SU-DHL-6 (cell line): ENCODE results near the gene SH3BP5L.

ENCODE experiments used
- H2AFZ ChIP-seq: fragments of 200-600 bp; sonication (generic); 2 replicates; pipeline ENCODE4 v1.6.1; 2014; ENCODE audit warnings: low read depth, mild to moderate bottlenecking, moderate library complexity, mixed read lengths, antibody characterized with exemption, low read length; ENCODE audit not compliant: severe bottlenecking
- H3F3A ChIP-seq: fragments of 200-600 bp; shearing (Covaris generic); 2 replicates; pipeline ENCODE4 v1.6.0; 2016; ENCODE audit warnings: antibody characterized with exemption, mild to moderate bottlenecking; ENCODE audit not compliant: insufficient read depth
- H3K27ac ChIP-seq: fragments of 200-600 bp; sonication (generic); 2 replicates; pipeline ENCODE4 v1.5.1; 2016; ENCODE audit warnings: low read depth, mild to moderate bottlenecking, low read length, moderate library complexity, mixed read lengths
- H3K27me3 ChIP-seq: fragments of 200-600 bp; sonication (generic), shearing (Covaris generic); 2 replicates; pipeline ENCODE4 v1.6.0; 2014; ENCODE audit warnings: mild to moderate bottlenecking, low read length
- H3K36me3 ChIP-seq: fragments of 200-600 bp; sonication (generic); 2 replicates; pipeline ENCODE4 v1.6.1; 2014; ENCODE audit warnings: mild to moderate bottlenecking, low read length, mixed read lengths
- H3K4me2 ChIP-seq: fragments of 300-600, 200-600 bp; shearing (Covaris generic), sonication (generic); 2 replicates; pipeline ENCODE4 v1.6.0; 2014; ENCODE audit warnings: low read length, low read depth, mild to moderate bottlenecking; ENCODE audit not compliant: poor library complexity, severe bottlenecking
- H3K4me3 ChIP-seq: fragments of 200-600 bp; sonication (generic); 2 replicates; pipeline ENCODE4 v1.5.1; 2014; ENCODE audit warnings: antibody characterized with exemption, low read length, mild to moderate bottlenecking, mixed read lengths; ENCODE audit not compliant: insufficient read depth, poor library complexity, severe bottlenecking
- H3K79me2 ChIP-seq: fragments of 200-600 bp; sonication (generic); 2 replicates; pipeline ENCODE4 v1.6.1; 2014; ENCODE audit warnings: mild to moderate bottlenecking, low read length, moderate library complexity; ENCODE audit not compliant: insufficient read depth
- H3K9ac ChIP-seq: fragments of 200-600 bp; sonication (generic); 2 replicates; pipeline ENCODE4 v1.7.0; 2014; ENCODE audit warnings: mild to moderate bottlenecking, low read length
- H3K9me2 ChIP-seq: fragments of 200-600 bp; sonication (generic); replicated peaks from 2 replicates; pipeline ENCODE4 v1.6.1; 2014; ENCODE audit warnings: low read length; ENCODE audit not compliant: insufficient read depth
- H3K9me3 ChIP-seq: fragments of 200-600 bp; sonication (generic); 2 replicates; pipeline ENCODE4 v1.6.1; 2014; ENCODE audit warnings: low read length, mixed read lengths; ENCODE audit not compliant: insufficient read depth
- H4K20me1 ChIP-seq: fragments of 200-600 bp; sonication (generic); 2 replicates; pipeline ENCODE4 v1.6.1; 2014; ENCODE audit warnings: low read depth, mild to moderate bottlenecking, antibody characterized with exemption, low read length, moderate library complexity, mixed read lengths
- CTCF ChIP-seq: fragments of 200-600 bp; sonication (generic); IDR thresholded peaks from one replicate; pipeline ENCODE4 v1.5.1; 2017; ENCODE audit warnings: antibody characterized with exemption, mild to moderate bottlenecking, low read length, moderate library complexity; ENCODE audit not compliant: insufficient read depth, poor library complexity, severe bottlenecking
- EZH2phosphoT487 ChIP-seq: fragments of 200-600 bp; sonication (generic), shearing (Covaris generic); conservative IDR thresholded peaks from 2 replicates; pipeline ENCODE4 v1.6.1; 2018; ENCODE audit warnings: mild to moderate bottlenecking, antibody characterized with exemption, low read length, moderate library complexity, mixed read lengths

The SH3BP5L gene

GRCh38 chr1:248812736-248813425, 12.8 kb downstream of the SH3BP5L start:
- Histone ChIP-seq H3K9me2 (no peaks in the 10 kb centered on the region), H2AFZ (no peak overlapping the region), H3F3A (no peaks in the 10 kb centered on the region), H3K9ac (no peak overlapping the region), H3K27ac (no peak overlapping the region), H3K79me2 (no peaks in the 10 kb centered on the region), H3K27me3 (no peaks in the 10 kb centered on the region), H3K4me2 (no peak overlapping the region), H3K9me3 (no peaks in the 10 kb centered on the region), H3K36me3 (no peaks in the 10 kb centered on the region), H3K4me3 (no peak overlapping the region), H4K20me1 (no peaks in the 10 kb centered on the region)
- TF ChIP-seq EZH2phosphoT487 (no peak), CTCF (no peak)

- Histone ChIP-seq H2AFZ (no peak overlapping the region), H3F3A (no peaks in the 10 kb centered on the region), H3K27me3 (no peaks in the 10 kb centered on the region), H3K4me2 (no peak overlapping the region), H3K4me3 (no peak overlapping the region), H3K36me3 (no peaks in the 10 kb centered on the region), H4K20me1 (no peaks in the 10 kb centered on the region), H3K79me2 (no peaks in the 10 kb centered on the region), H3K9me3 (no peaks in the 10 kb centered on the region), H3K27ac (no peak overlapping the region), H3K9ac (no peak overlapping the region), H3K9me2 (no peaks in the 10 kb centered on the region)
- no peak for TF ChIP-seq EZH2phosphoT487
- TF ChIP-seq CTCF, result no peak
Observed at GRCh38 chr1:248811514-248812490, 13.9 kb downstream of the SH3BP5L start.

DNA sequence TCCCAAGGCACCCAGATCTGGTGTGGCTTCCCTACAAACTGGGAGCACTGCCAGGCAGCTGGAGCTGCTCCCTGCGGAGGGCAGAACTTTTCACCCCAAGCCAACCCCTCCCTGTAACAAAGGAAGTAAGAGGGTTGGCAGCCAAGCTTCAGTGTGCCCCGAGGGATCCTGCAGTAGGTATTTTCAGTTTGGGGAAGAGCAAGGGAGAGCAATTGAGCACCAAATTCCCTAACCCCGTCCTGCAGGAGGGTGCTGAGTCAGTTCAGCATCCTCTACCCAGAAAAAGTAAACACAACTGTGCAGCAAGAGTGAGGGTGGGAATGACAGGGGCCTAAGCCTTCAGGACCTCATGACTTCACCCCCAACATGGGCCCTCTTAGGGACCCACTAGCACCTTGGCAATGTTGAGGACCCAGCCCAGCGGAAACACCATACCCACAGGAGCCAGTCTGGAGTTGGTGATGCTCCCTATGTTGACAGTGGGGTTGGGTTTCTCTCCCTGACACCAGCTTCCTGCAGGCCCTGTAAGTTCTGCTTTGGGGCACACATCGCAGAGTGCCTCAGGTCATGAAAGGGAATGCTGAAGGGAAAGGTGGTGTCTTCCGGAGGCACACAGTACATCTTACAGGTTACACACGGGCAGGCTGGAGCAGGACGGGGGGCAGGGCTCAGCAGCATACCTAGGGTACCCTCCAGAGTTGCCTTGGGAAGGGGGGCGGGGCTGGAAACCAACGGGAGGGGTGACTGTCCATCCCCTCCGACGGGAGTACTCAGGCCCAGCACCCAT, 14.8 kb downstream of the SH3BP5L start:
- Histone ChIP-seq H4K20me1 (no peaks in the 10 kb centered on the region), H3K27ac (no peak overlapping the region), H2AFZ (no peak overlapping the region), H3K9me2 (no peaks in the 10 kb centered on the region), H3K36me3 (no peaks in the 10 kb centered on the region), H3K9ac (no peak overlapping the region), H3K27me3 (no peaks in the 10 kb centered on the region), H3K4me3 (no peak overlapping the region), H3K9me3 (no peaks in the 10 kb centered on the region), H3K4me2 (no peak overlapping the region), H3F3A (no peaks in the 10 kb centered on the region), H3K79me2 (no peaks in the 10 kb centered on the region)
- TF ChIP-seq EZH2phosphoT487 (no peak), CTCF (no peak)
